Measurements from ENCODE around the gene PRRT1B.

Gene PRRT1B

GRCh38 chr9:131545003-131545785 lies at the start of gene PRRT1B:
PRRT1B (plus strand) TSS chr9:131545523; CDS start chr9:131545616, 93 bp downstream.
- Histone ChIP-seq H2AFZ (ENCODE audit: low read length) (no peak within 1 kb of the TSS), H3K27ac (ENCODE audit: low read depth, low read length, poor library complexity, severe bottlenecking) (no peak within 1 kb of the TSS), H3K9me2 (ENCODE audit: low read depth, low read length) (no peaks in the 10 kb centered on the region), H3K79me2 (ENCODE audit: insufficient read depth, low read length) (no peaks in the 10 kb centered on the region), H3K9ac (ENCODE audit: low read length) (no peak within 1 kb of the TSS), H3K36me3 (ENCODE audit: insufficient read depth, low read length) (no peaks in the 10 kb centered on the region), H3K9me3 (ENCODE audit: low read length) (peaks cover 5% of the 10 kb centered on the region), H3K4me1 (ENCODE audit: insufficient read depth, low read length, severe bottlenecking) (no peaks in the 10 kb centered on the region), H3F3A (ENCODE audit: insufficient read depth, low read length) (no peaks in the 10 kb centered on the region), H3K4me2 (ENCODE audit: low read length) (no peak within 1 kb of the TSS), H3K4me3 (ENCODE audit: low read depth, low read length, poor library complexity, severe bottlenecking) (no peak within 1 kb of the TSS), H3K27me3 (ENCODE audit: insufficient read depth, low read length) (no peaks in the 10 kb centered on the region), H4K20me1 (ENCODE audit: insufficient read depth, low read length) (no peaks in the 10 kb centered on the region)
- TF ChIP-seq CTCF (IDR thresholded peaks at IDR 0.05; ENCODE audit: low read length) (no peak), EZH2 (IDR thresholded peaks at IDR 0.05; ENCODE audit: borderline replicate concordance, low read length) (no peak)

- TF ChIP-seq CTCF (IDR thresholded peaks at IDR 0.05; ENCODE audit: low read length) (no peak), EZH2 (IDR thresholded peaks at IDR 0.05; ENCODE audit: borderline replicate concordance, low read length) (no peak)
- Histone ChIP-seq H3K9ac (ENCODE audit: low read length) (no peak overlapping the region), H3K27me3 (ENCODE audit: insufficient read depth, low read length) (no peaks in the 10 kb centered on the region), H3K9me2 (ENCODE audit: low read depth, low read length) (no peaks in the 10 kb centered on the region), H3K4me2 (ENCODE audit: low read length) (no peak overlapping the region), H3K4me1 (ENCODE audit: insufficient read depth, low read length, severe bottlenecking) (peaks cover 12% of the 10 kb centered on the region), H3K9me3 (ENCODE audit: low read length) (no peaks in the 10 kb centered on the region), H4K20me1 (ENCODE audit: insufficient read depth, low read length) (no peaks in the 10 kb centered on the region), H3K27ac (ENCODE audit: low read depth, low read length, poor library complexity, severe bottlenecking) (no peak overlapping the region), H3K79me2 (ENCODE audit: insufficient read depth, low read length) (no peaks in the 10 kb centered on the region), H3K4me3 (ENCODE audit: low read depth, low read length, poor library complexity, severe bottlenecking) (no peak overlapping the region), H3F3A (ENCODE audit: insufficient read depth, low read length) (no peaks in the 10 kb centered on the region; the same call in 1 of the 2 replicates), H3K36me3 (ENCODE audit: insufficient read depth, low read length) (peaks cover 91% of the 10 kb centered on the region), H2AFZ (ENCODE audit: low read length) (no peak overlapping the region)
Observed at GRCh38 chr9:131495785-131496184, 49.5 kb upstream of the PRRT1B start.

GRCh38 chr9:131496844-131497405 lies 48.4 kb upstream of the PRRT1B start:
- H2AFZ ChIP-seq (ENCODE audit: low read length): no peak overlapping the region
- peaks cover 80% of the 10 kb centered on the region for H3K36me3 ChIP-seq (ENCODE audit: insufficient read depth, low read length)
- no peaks in the 10 kb centered on the region for H4K20me1 ChIP-seq (ENCODE audit: insufficient read depth, low read length)
- H3K27me3 ChIP-seq (ENCODE audit: insufficient read depth, low read length): no peaks in the 10 kb centered on the region
- H3K4me3 ChIP-seq (ENCODE audit: low read depth, low read length, poor library complexity, severe bottlenecking): no peak overlapping the region
- H3F3A ChIP-seq (ENCODE audit: insufficient read depth, low read length): peaks cover 6% of the 10 kb centered on the region
- no peak overlapping the region for H3K4me2 ChIP-seq (ENCODE audit: low read length)
- H3K9me2 ChIP-seq (ENCODE audit: low read depth, low read length): no peaks in the 10 kb centered on the region
- H3K4me1 ChIP-seq (ENCODE audit: insufficient read depth, low read length, severe bottlenecking): peaks cover 16% of the 10 kb centered on the region
- no peak overlapping the region for H3K27ac ChIP-seq (ENCODE audit: low read depth, low read length, poor library complexity, severe bottlenecking)
- TF ChIP-seq CTCF (IDR thresholded peaks at IDR 0.05; ENCODE audit: low read length) (no peak), EZH2 (IDR thresholded peaks at IDR 0.05; ENCODE audit: borderline replicate concordance, low read length) (no peak)
- H3K9me3 ChIP-seq (ENCODE audit: low read length): no peaks in the 10 kb centered on the region
- H3K79me2 ChIP-seq (ENCODE audit: insufficient read depth, low read length): no peaks in the 10 kb centered on the region
- no peak overlapping the region for H3K9ac ChIP-seq (ENCODE audit: low read length)

All from OCI-LY1 (cell line).